ENCODE results near the gene ST6GALNAC6.
"Not testable (repeated sequence)": the region's sequence is repeated elsewhere in the genome, so short reads cannot be mapped to it uniquely, and the experiment has no call there.

ST6GALNAC6 gene

GRCh38 chr9:127887792-127888191 is 11.6 kb downstream of the ST6GALNAC6 start:
- no peak for FAIRE-seq

- FAIRE-seq: no peak
These were observed 12.9 kb downstream of the ST6GALNAC6 start for GRCh38 chr9:127886401-127886972.

DNA sequence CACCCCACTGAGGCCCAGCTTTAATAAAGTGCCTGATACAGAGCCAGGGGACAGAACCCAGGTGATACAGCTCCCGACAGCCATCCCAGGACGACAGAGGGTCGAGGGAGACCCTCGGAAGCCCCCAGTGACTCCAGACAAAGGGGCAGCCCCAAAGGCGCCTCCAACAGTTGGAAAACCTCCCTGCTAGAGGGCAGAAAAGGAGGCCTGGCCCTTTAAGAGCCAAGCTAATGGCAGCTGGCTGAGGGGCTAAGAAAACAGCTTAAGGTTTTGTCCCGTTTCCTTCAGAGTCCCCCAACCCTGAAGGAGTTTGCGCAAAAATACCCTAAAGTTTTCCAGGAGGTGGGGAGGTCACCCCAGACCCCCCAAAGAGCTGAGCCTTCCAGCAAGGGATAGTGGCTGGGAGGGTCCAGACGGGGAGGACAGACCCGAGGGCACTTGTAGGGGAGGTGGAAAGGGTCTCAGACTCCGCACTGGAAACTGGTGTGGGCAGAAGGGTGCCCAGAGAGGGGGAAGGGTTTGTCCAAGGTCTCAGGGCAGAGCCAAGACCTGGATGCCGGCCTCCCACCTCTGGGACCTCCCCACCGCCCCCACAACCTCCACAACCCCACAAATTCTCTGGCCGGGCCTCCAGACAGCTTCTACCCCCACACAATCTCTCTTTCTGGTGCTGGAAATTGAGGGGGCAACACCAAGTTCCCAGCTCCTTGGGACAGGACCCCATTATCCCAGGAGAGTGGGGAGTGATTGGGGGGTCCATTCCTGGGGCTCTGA is 13.7 kb downstream of the ST6GALNAC6 start:
- no peak for FAIRE-seq

GRCh38 chr9:127884976-127885490 is 14.4 kb downstream of the ST6GALNAC6 start:
- FAIRE-seq: no peak

- no peak for FAIRE-seq
These were observed 14.9 kb downstream of the ST6GALNAC6 start for GRCh38 chr9:127884427-127884911.

DNA sequence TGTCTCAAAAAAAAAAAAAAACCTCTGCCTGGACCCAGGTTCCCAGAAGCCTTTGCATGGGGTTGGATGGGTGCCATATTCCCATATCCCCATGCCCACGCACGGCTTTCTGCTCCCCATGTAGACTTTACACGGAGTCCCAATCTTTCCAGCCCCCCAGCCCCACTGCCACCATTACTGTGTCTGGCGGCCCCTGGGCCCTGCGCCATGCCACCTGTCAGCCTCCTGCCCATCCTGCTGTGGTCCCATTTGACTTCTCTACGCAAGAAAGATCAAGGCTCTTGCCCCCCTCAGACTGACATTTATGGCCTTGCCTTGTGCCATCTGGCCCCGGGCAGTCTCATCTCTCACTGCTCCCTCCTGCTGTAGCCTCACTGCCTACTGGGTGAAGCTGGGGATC is 15.4 kb downstream of the ST6GALNAC6 start:
- no peak for FAIRE-seq

GRCh38 chr9:127881715-127882114 is 17.7 kb downstream of the ST6GALNAC6 start:
- not testable (repeated sequence) for FAIRE-seq

DNA sequence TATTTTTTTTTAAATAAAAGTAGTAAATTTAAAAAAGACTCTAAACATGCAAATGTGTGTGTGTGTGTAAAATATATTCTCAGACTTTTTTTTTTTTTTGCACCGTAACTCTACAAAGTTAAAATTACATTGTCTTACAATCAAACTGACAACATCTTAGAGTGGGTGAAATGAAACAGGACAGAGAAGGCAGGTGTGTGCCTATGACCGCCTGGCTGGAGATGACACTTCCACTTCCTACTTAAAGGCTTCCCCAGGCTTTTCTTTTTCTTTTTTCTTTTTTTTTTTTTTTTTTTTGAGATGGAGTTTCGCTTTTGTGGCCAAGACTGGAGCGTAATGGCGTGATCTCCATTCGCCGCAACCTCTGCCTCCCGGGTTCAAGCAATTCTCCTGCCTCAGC is 19.3 kb downstream of the ST6GALNAC6 start:
- no peak for FAIRE-seq

DNA sequence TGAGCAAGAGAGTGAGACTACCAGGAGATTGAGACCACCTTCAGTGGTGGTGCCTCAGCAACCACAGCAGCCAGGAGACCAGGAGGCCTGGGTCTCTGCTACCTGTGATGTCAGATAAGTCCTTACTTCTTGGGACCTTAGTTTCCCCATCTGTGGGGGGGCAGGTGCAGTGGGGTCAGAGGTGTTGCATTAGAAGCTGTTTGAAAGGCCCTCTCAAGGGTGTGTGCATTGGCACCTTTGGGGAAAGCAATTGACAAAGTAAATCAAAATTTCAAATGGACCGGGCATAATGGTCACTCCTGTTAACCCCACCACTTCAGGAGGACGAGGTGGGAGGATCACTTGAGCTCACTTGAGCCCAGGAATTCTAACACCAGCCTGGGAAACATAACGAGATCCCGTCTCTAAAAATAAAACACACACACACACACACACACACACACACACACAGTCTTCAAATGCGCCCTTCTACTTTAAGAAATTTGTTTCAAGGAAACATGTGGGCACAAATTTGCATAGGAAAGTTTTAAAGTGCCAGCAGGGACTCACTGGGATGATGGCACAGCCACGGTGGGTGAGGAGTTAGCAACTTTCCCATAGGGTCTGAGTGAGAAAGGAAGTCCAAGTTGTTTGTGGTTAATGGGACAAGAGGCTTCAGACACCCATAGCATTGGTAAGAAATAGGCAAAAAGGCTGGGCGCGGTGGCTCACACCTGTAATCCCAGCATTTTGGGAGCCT is 20.6 kb downstream of the ST6GALNAC6 start:
- FAIRE-seq: no peak

DNA sequence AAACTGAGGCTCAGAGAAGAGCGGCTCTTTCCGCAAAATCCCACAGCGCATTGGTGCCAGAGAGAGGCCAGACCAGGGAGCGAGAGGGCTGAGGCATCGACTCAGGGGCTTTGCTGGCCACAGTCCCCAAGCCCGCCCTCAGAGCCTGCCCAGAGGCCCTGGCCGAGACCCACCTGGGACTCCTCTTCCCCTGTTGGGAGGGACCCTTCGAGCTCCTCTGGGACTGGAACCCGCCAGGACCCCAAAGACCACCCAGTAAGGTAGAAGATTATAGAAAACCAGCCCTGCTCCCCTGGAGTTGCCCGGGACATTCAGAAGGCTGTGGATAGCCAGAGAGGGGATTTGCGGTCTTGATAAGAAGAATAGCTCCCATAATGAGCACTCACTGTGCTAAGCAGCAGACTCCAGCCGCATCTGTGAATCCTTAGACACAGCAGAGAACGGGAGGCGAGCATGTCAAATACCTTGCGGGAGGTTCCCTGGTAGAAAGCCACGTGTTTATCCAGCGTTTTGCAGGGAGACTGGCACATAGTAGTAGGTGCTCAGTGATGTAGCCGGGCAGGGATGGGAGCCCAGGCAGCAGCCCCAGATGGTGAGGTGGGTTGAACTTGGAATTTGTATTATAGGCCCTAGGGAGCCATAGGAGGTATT is 21.3 kb downstream of the ST6GALNAC6 start:
- FAIRE-seq: no peak

- FAIRE-seq: no peak
These were observed 21.8 kb downstream of the ST6GALNAC6 start, which contains the start of gene AK1 for GRCh38 chr9:127877566-127877998. TSS of gene AK1 (minus strand) at chr9:127877675. CDS start at chr9:127874617, 3,058 bp downstream.

GRCh38 chr9:127876764-127877562 is 22.4 kb downstream of the ST6GALNAC6 start:
- no peak for FAIRE-seq

DNA sequence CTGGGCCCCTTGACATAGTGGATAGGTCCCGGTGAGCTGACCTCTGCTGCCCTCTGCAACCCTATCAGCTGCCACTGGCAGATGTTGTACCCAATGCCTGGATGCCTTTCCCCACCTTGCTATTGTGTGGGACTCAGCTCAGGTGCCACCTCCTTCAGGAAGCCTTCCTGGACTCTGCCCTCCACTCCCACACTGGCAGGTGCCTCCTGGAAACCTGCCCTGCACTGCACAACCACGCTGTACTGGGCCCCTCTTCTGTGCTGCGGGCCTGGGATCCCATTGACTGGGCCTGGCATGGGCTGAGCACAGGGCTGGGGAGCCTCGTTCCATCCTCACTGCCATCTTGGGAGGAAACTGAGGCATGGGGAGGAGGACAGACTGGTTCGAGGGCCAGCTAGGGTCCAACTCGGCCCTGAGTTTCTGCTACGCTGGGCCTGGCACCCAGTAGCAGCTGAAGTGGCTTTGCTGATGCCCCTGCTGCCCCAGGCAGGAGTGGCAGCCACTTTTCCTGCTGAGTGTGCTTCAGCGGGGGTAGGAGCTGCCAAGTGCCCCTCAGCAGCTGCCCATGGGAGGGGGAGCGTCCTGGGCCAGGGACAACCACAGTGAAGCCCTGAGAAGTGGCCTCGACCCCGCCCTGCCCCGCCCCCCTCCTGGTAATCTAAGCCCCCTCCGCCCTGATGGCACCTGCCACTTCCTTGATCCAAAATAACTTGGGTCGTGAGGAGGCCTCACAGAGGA is 23.2 kb downstream of the ST6GALNAC6 start:
- no peak for FAIRE-seq

- no peak for FAIRE-seq
These were observed 24.0 kb downstream of the ST6GALNAC6 start for GRCh38 chr9:127875306-127875966.

DNA sequence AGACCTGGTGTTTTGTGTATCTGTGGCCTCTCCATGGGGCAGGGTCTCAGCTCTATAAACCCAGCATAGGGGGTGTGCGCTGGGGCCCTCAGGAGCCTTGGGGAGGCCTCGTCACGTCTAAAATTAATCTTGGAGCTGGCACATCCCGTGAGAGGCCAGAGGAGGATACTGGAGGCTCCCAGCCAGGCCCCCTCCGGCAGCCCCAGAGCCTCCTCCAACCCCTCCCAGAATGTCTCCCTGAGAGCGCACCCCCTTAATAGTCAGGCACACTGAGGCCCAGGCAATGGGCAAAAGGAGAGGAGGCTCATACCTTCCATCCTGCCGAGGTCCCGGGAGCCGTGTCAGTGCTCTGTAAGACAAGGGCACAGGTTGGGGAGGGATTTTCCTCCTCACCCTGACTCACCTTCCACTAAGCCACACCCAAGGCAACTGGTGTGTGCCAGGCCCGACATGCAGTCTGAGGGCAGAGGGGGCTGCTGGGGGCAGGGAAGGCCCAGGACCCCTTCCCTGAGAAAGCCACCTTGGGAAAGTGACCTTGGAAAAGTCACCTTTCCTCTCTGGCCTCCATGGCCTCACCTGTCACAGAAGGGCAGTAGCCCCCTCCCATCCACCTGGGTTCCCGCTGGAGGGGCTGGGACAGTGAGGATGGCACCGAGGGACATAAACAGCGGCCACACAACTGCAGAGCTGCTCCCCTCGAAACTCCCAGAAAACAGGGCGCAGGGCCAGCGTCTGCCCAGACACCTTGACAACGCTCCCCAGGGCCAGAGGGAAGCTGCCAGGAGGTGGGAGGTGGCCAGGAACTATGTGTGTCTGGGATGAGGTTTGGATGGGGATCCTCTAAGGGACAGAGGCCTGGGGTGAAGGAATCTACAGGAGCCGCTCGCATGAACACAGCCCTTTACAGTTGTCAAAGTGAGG is 24.8 kb downstream of the ST6GALNAC6 start:
- no peak for FAIRE-seq

- no peak for FAIRE-seq
These were observed 25.5 kb downstream of the ST6GALNAC6 start for GRCh38 chr9:127873886-127874285.

DNA sequence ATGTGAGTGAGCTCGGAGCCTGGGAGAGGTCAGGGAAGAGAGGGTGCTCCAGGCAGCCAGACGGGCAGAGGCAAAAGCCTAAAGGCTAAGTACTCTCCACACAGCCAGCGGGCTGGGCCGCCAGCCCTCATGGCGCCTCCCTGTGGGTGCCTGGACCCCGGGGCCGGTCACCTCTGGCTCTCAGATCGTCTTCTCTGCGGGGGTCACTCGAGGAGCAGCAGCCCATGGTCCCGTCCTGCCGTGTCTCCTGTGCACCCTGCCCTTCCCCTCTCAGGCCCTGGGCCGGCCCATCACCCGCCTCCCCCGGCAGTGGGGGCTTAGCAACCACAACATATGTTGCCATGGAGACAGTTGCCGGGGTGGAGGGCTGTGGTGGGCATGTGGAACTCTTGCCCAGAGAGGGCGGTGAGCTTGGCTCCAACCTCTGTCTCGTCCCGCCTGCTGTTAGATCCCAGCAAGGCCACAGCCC is 26.1 kb downstream of the ST6GALNAC6 start:
- FAIRE-seq: no peak

GRCh38 chr9:127872369-127873222 is 26.8 kb downstream of the ST6GALNAC6 start:
- FAIRE-seq: no peak
